Kidney (tissue), 14 donors: ENCODE measurements around the gene ESRRG. TPM values are rescaled to one million over a fixed set of nuclear protein-coding genes. Genes with fewer than 3 reads are reported as not detected.
"Not testable (repeated sequence)": the region's sequence is repeated elsewhere in the genome, so short reads cannot be mapped to it uniquely, and the experiment has no call there.

ENCODE experiments used
- DNase-seq, 5 donors: peaks; one replicate each; pipeline ENCODE4 v3.0.0-alpha.2; 2013 to 2020
- FAIRE-seq: peaks from 2 replicates; lab custom pipeline; 2012; peaks lifted over from hg19 to GRCh38; lab: Jason Lieb, UNC
- H3K27ac ChIP-seq, 2 donors: one replicate each; pipeline ENCODE4 v1.7.0; 2013; ENCODE audit warnings: low read depth in 2 of 2, low read length in 2 of 2, inconsistent platforms in 1 of 2
- H3K27me3 ChIP-seq: one replicate; pipeline ENCODE4 v1.7.1; 2013; ENCODE audit warnings: low read length, inconsistent platforms; ENCODE audit not compliant: control insufficient read depth, insufficient read depth
- H3K36me3 ChIP-seq, 3 donors: one replicate each; pipeline versions ENCODE4 v1.7.0 to v1.7.1; 2013; ENCODE audit warnings: low read length in 3 of 3, control low read depth in 1 of 3, inconsistent platforms in 1 of 3; ENCODE audit not compliant: insufficient read depth in 3 of 3, control insufficient read depth in 2 of 3
- H3K4me1 ChIP-seq, 3 donors: one replicate each; pipeline versions ENCODE4 v1.7.0 to v1.7.1; 2013; ENCODE audit warnings: low read length in 3 of 3, inconsistent platforms in 1 of 3, low read depth in 1 of 3; ENCODE audit not compliant: control insufficient read depth in 2 of 3, insufficient read depth in 2 of 3
- H3K4me3 ChIP-seq, 3 donors: one replicate each; pipeline versions ENCODE4 v1.7.0 to v1.8.1; 2013; ENCODE audit warnings: low read length in 3 of 3, control low read depth in 1 of 3, inconsistent platforms in 1 of 3
- H3K9ac ChIP-seq, 3 donors: one replicate each; pipeline versions ENCODE4 v1.7.0 to v1.7.1; 2013; ENCODE audit warnings: low read length in 3 of 3, control low read depth in 1 of 3, inconsistent platforms in 1 of 3
- H3K9me3 ChIP-seq, 3 donors: one replicate each; pipeline versions ENCODE4 v1.7.0 to v1.7.1; 2013; ENCODE audit warnings: low read length in 3 of 3, control low read depth in 1 of 3, inconsistent platforms in 1 of 3; ENCODE audit not compliant: control insufficient read depth in 2 of 3, insufficient read depth in 1 of 3
- CTCF ChIP-seq: IDR thresholded peaks from 3 replicates; pipeline ENCODE4 v1.5.1; 2012; ENCODE audit warnings: mild to moderate bottlenecking, moderate library complexity, borderline replicate concordance; ENCODE audit not compliant: insufficient read depth; ENCODE audit errors: extremely low read depth
- intact Hi-C: fragments of 100-400 bp; cut with DNase I; formaldehyde crosslinking; loops from one replicate; pipeline ENCODE4 v1.11.1; 2022
- polyA plus RNA-seq: library from polyadenylated mRNA; stranded (reverse); fragments of 350-450 nt; fragmentation: Illumina TruSeq; extraction: RNeasy Lipid Tissue Mini Kit (QIAGEN cat#74804); gene quantifications from one replicate; pipeline ENCODE4 v1.2.3, GENCODE V29; 2014; ENCODE audit warnings: low read depth, low replicate concordance; ENCODE audit not compliant: insufficient read depth
- total RNA-seq: library from RNA; stranded (reverse); fragmentation: NEBNext Ultra II Directional; extraction: Animal tissue kit (Norgen Biotek cat#: 25700); gene quantifications from one replicate; pipeline ENCODE4 v1.2.1, GENCODE V29; 2021
- donor health status: control.
- donor health status: control.
- donor health status: control.
- donor health status: control.
- donor health status: control.
- donor health status: DM: yes; HTN: yes; CAD: no.
- donor health status: Normal renal cell carcinoma (clear cell type).

Gene ESRRG
- total and polyA plus RNA-seq, 2 donors from 2014 or later: 11.9 to 25.3 TPM

DNA sequence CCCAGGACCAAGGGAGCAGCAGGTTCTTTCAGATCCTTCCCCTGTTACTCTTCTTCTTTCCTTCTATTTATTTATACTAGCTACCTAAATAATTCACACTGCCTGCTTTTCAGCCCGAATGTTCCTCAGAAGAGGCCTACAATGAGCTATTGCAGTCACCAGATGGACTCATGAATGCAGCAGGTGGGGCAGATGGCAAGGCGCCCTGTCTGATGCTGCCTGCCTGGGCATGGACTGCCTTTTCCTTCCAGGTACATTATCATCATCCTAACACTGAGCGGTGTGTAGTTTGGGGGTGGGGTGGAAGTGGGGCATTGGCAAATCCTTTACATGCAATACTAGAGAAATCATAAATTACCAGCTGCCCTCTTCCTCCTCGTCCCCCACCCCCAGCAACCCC lies 17.6 kb downstream of the ESRRG start:
- no peaks in the 10 kb centered on the region for H3K4me1 ChIP-seq
- DNase-seq (no peak), FAIRE-seq (no peak)
- no peak overlapping the region for H3K4me3 ChIP-seq
- intact Hi-C loops: no loop called here
- H3K9me3 ChIP-seq: no peaks in the 10 kb centered on the region
- no peak for TF ChIP-seq CTCF
- H3K27me3 ChIP-seq: no peaks in the 10 kb centered on the region
- no peak overlapping the region for H3K27ac ChIP-seq
- H3K9ac ChIP-seq: no peak overlapping the region
- no peaks in the 10 kb centered on the region for H3K36me3 ChIP-seq

DNA sequence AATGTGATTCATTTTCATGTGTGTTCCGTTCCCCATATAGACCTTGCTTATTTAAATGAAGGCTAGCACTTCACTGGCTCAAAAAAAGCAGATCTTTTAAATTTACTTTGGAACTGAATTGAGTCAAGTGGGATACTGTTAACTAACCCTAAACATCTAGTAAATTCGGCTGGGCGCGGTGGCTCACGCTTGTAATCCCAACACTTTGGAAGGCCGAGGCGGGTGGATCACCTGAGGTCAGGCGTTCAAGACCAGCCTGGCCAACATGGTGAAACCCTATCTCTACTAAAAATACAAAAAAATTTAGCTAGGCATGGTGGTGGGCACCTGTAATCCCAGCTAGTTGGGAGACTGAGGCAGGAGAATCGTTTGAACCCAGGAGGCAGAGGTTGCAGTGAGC lies 19.2 kb downstream of the ESRRG start:
- H3K36me3 ChIP-seq, intact Hi-C loops, H3K27me3 ChIP-seq, H3K9me3 ChIP-seq, FAIRE-seq, H3K4me3 ChIP-seq, H3K9ac ChIP-seq, H3K27ac ChIP-seq, DNase-seq, H3K4me1 ChIP-seq: not testable (repeated sequence)

DNA sequence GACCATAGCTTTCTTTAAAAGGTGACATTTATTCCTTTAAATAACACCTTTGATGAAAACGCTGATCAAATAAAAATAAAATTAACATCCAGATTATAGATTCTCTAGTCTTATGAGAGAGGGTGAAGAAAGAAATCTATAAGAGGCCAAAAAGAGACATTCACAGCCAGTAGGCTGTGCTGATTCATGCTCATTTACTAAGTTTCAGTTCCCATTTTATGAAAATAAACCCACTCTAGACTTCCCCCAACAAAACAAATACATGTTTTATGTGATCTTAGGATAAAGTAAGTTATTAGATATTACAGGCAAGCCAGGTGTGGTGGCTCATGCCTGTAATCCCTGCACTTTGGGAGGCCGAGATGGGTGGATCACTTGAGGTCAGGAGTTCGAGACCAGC lies 21.1 kb downstream of the ESRRG start:
- H3K4me3 ChIP-seq: no peak overlapping the region
- FAIRE-seq (no peak), DNase-seq (no peak)
- H3K36me3 ChIP-seq: no peaks in the 10 kb centered on the region
- intact Hi-C loops: no loop called here
- H3K4me1 ChIP-seq: no peaks in the 10 kb centered on the region
- H3K27ac ChIP-seq: no peak overlapping the region
- no peak for TF ChIP-seq CTCF
- no peak overlapping the region for H3K9ac ChIP-seq
- no peaks in the 10 kb centered on the region for H3K27me3 ChIP-seq
- H3K9me3 ChIP-seq: no peaks in the 10 kb centered on the region

GRCh38 chr1:216700779-216701178 lies 22.4 kb downstream of the ESRRG start:
- no peaks in the 10 kb centered on the region for H3K9me3 ChIP-seq
- intact Hi-C loops: no loop called here
- DNase-seq (no peak), FAIRE-seq (no peak)
- no peaks in the 10 kb centered on the region for H3K4me1 ChIP-seq
- H3K27me3 ChIP-seq: no peaks in the 10 kb centered on the region
- H3K9ac ChIP-seq: no peak overlapping the region
- H3K27ac ChIP-seq: no peak overlapping the region
- no peaks in the 10 kb centered on the region for H3K36me3 ChIP-seq
- no peak overlapping the region for H3K4me3 ChIP-seq
- TF ChIP-seq CTCF: no peak
